Type B pancreatic cell (in vitro differentiated cells): ENCODE results near the gene KCNJ6. TPM values are rescaled to one million over a fixed set of nuclear protein-coding genes. Genes with fewer than 3 reads are reported as not detected.

Experiments
- DNase-seq: peaks from one replicate; pipeline ENCODE4 v3.0.0; 2021; ENCODE audit warnings: mixed read lengths; ENCODE audit not compliant: unreplicated experiment; ENCODE audit errors: extremely low spot score
- H3K27ac Mint-ChIP-seq: 2 replicates; pipeline ENCODE4 v1.8.0; 2021; ENCODE audit warnings: mild to moderate bottlenecking, mixed read lengths
- H3K27me3 Mint-ChIP-seq: 2 replicates; pipeline ENCODE4 v1.8.0; 2021; ENCODE audit warnings: mixed read lengths
- H3K36me3 Mint-ChIP-seq: 2 replicates; pipeline ENCODE4 v1.8.0; 2021; ENCODE audit warnings: mixed read lengths
- H3K4me1 Mint-ChIP-seq: one replicate; pipeline ENCODE4 v1.8.0; 2021; ENCODE audit warnings: mixed read lengths; ENCODE audit not compliant: unreplicated experiment
- H3K4me3 Mint-ChIP-seq: 2 replicates; pipeline ENCODE4 v1.8.0; 2021; ENCODE audit warnings: mild to moderate bottlenecking, mixed read lengths
- H3K9me3 Mint-ChIP-seq: 2 replicates; pipeline ENCODE4 v1.8.0; 2021; ENCODE audit warnings: mixed read lengths
- total RNA-seq: library from RNA; stranded (reverse); gene quantifications from 2 replicates; pipeline ENCODE4 v1.2.1, GENCODE V29; 2021; ENCODE audit warnings: low replicate concordance
- TF ChIP-seq, protein P1 (sequence below): fragments of 200-600 bp; sonication (generic); conservative IDR thresholded peaks from 2 replicates; pipeline ENCODE4 v1.5.0; 2021; ENCODE audit warnings: antibody characterized with exemption, mild to moderate bottlenecking

KCNJ6 gene
- total RNA-seq, 1 donor from 2014 or later, result 2.1 TPM

DNA sequence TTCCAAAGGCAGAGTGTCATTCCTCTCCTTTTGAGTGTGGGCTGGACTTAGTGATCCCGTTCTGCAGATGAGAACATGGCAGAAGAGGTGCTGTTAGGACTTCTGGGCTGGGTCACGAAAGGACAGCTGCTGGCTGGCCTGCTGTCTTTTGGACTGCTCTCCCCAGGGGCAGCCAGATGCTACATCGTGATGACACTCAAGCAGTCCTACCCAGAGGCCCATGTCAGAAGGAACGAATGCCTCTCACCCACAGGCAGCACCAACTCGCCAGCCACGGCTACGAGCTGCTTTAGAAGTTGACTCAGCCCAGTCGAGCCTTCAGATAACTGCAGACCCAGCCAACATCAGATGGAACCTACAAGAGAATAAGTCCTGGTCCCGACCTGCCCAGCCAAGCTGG is 156.5 kb downstream of the KCNJ6 start:
- no peak for DNase-seq
- Mint-ChIP-seq H3K27ac (no peak overlapping the region), H3K4me1 (no peaks in the 10 kb centered on the region), H3K4me3 (no peak overlapping the region), H3K9me3 (no peaks in the 10 kb centered on the region), H3K36me3 (no peaks in the 10 kb centered on the region), H3K27me3 (peaks cover 12% of the 10 kb centered on the region)
- TF ChIP-seq, protein P1, sequence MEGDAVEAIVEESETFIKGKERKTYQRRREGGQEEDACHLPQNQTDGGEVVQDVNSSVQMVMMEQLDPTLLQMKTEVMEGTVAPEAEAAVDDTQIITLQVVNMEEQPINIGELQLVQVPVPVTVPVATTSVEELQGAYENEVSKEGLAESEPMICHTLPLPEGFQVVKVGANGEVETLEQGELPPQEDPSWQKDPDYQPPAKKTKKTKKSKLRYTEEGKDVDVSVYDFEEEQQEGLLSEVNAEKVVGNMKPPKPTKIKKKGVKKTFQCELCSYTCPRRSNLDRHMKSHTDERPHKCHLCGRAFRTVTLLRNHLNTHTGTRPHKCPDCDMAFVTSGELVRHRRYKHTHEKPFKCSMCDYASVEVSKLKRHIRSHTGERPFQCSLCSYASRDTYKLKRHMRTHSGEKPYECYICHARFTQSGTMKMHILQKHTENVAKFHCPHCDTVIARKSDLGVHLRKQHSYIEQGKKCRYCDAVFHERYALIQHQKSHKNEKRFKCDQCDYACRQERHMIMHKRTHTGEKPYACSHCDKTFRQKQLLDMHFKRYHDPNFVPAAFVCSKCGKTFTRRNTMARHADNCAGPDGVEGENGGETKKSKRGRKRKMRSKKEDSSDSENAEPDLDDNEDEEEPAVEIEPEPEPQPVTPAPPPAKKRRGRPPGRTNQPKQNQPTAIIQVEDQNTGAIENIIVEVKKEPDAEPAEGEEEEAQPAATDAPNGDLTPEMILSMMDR, result no peak

- H3K27ac Mint-ChIP-seq, result no peak overlapping the region
Observed at GRCh38 chr21:37758982-37759381, 157.3 kb downstream of the KCNJ6 start.

DNA sequence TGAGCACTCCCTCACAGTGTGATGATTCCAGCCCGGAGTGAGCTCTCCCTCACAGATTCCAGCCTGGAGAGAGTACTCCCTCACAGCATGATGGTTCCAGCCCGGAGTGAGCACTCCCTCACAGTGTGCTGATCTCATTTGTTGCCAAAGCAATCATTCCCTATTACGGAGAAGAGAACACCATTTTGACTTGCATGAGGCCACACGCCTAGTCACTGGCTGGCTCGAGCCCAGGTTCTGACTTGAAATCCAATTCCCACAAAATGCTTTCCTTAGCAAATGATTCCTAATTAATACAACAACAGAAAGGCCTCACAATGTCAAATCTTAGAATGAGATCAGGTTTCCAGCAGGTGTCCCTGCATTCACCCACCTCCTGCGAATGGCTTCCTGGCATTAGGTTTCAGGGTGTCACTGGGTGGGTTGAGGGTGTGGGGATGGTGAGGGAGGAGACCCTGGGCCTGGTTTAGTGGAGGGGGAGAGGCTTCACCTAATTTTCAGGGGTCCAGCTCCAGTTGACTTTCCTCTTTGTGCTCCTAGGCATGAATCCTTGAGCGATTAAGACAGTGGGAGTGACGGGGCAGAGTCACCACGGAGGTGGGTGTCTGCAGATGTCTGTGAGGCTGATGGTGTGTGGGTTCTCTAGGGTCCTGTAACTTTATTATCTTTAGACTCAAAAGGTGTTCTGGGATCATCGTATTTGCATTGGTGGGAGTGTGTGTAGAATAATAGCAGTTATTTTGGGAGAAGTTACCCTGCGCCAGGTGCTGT is 158.5 kb downstream of the KCNJ6 start:
- no peak for DNase-seq
- H3K27ac Mint-ChIP-seq, result no peak overlapping the region
- H3K4me1 Mint-ChIP-seq, result no peaks in the 10 kb centered on the region
- no peaks in the 10 kb centered on the region for H3K36me3 Mint-ChIP-seq
- no peaks in the 10 kb centered on the region for H3K9me3 Mint-ChIP-seq
- TF ChIP-seq, protein P1, result no peak
- peaks cover 15% of the 10 kb centered on the region for H3K27me3 Mint-ChIP-seq
- H3K4me3 Mint-ChIP-seq, result no peak overlapping the region

More at GRCh38 chr21:37758982-37759381, 157.3 kb downstream of the KCNJ6 start:
- Mint-ChIP-seq H3K27me3 (peaks cover 12% of the 10 kb centered on the region), H3K4me1 (no peaks in the 10 kb centered on the region), H3K36me3 (no peaks in the 10 kb centered on the region), H3K9me3 (no peaks in the 10 kb centered on the region), H3K4me3 (no peak overlapping the region)
- TF ChIP-seq, protein P1, result peak; percentile 73
- no peak for DNase-seq

GRCh38 chr21:37753122-37753599 is 163.1 kb downstream of the KCNJ6 start:
- peaks cover 19% of the 10 kb centered on the region for H3K27me3 Mint-ChIP-seq
- H3K36me3 Mint-ChIP-seq, result no peaks in the 10 kb centered on the region
- H3K9me3 Mint-ChIP-seq, result no peaks in the 10 kb centered on the region
- H3K4me3 Mint-ChIP-seq, result no peak overlapping the region
- DNase-seq, result no peak
- H3K4me1 Mint-ChIP-seq, result no peaks in the 10 kb centered on the region
- H3K27ac Mint-ChIP-seq, result no peak overlapping the region
- TF ChIP-seq, protein P1, result no peak

- H3K27me3 Mint-ChIP-seq, result peaks cover 16% of the 10 kb centered on the region
- no peak overlapping the region for H3K4me3 Mint-ChIP-seq
- TF ChIP-seq, protein P1, result no peak
- H3K27ac Mint-ChIP-seq, result no peak overlapping the region
- DNase-seq, result no peak
- no peaks in the 10 kb centered on the region for H3K36me3 Mint-ChIP-seq
- no peaks in the 10 kb centered on the region for H3K4me1 Mint-ChIP-seq
- H3K9me3 Mint-ChIP-seq, result no peaks in the 10 kb centered on the region
Observed at GRCh38 chr21:37751268-37751975, 164.8 kb downstream of the KCNJ6 start.
